ENCODE data around the gene IL17C. TPM values are rescaled to one million over a fixed set of nuclear protein-coding genes. Genes with fewer than 3 reads are reported as not detected.

IL17C gene
- total RNA-seq, 1 donor from 2014 or later: 0.25 TPM

DNA sequence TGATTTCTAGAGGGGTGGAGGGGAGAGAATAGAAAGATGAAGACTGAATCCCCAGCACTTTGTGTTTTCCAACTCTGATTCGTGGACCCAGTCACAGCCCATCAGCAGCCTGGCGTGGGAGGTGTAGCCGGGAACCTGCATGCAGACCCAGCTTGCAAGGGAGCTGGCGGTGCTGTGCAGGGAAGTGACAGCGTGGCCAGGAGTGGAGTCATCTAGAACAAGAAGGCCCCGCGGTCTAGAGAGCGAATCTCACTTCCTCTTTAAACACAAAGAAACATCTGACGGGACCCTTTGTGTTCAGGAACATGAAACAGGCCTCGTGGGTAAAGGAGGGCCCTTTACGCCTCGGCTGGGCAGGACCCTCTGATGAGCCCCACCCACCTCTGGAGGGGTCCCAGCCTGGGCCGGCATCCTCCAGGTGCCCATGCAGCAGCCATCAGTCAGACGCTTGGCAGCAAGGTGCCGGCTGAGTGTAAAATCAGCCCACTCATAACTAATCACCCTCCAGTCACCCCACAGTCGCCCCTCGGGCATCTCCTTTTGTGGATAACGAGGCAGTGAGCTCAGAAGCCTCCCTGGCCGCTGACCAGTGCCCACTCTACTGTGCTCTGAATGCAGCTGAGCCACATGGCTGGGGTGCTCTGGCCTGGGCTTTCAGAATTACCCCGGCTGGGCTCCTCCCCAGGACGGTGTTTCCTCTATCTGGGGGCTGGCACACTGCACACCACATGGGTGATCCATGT is 43.5 kb downstream of the IL17C start:
- intact Hi-C loops (cut with micrococcal nuclease): no loop called here

DNA sequence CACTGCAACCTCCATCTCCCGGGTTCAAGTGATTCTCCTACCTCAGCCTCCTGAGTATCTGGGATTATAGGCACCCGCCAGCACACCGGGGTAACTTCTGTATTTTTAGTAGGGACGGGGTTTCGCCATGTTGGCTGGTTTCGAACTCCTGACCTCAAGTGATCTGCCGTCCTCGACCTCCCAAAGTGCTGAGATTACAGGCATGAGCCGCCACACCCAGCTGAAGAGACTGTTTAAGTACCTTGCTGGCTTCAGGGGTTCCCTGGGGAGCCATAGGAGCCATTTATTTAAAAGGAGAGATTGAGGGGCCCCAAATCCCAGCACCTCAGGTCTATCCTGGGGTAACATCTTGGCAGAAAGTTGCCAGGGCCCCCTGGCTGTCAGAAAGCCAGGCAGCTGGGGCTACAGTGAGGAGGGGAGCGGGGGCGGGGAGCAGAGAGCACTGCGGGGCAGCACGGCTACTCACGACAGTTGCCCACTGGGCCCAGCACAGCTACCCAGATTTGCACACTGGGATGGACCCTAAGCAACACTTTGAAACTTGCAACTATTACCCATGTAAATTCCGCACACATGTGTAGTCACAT is 46.3 kb downstream of the IL17C start:
- intact Hi-C loops (cut with micrococcal nuclease): no loop called here

DNA sequence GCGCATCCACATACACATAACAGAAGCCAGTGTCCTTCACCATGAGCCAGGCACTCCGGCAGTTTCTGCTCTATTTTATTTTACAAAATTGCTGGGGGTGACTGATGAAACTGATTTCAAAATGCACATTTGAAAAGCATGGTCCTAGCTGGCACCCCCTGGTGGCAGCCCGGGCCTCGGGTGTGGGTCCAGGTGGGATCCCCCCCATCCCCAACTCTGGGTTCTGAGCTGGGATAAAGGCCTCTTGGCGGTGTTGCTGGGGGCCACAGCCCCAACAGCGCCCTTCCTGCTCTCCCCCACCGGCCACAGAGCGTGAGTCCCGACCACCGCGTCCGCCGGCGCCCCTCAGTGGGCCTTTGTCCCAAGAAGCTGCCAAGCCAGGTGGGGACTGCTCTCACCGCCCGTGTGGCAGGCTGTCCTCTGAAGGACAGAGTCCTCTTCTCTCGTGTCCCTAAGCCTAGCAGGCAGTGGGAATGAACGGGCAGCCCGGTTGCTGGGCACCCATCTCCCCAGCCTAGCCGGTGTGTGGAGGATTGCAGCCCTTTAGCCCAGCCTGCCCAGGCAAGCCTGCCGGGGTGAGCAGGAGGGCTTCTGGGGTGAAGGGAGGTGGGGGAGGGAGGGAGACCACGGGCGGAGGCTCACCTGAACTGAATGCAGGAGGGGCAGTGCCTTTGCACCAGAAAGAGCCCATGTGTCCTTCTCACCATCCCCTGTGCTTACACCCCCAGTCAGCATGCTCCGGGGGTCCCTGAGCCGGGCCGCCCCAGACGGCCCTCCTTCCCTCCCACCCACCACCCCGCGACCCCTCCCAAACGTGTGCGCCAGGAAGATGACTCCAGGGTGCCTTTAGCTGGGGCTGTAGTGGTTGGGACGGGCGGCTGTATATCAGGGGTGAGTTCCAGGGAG is 47.0 kb downstream of the IL17C start:
- intact Hi-C loops (cut with micrococcal nuclease): loop anchor here (1.0 to 2.0 kb wide), 3 partner anchors 15 to 34 kb away; partner anchors contain the start of genes CYBA and MVD

- intact Hi-C loops (cut with micrococcal nuclease): loop anchor here (1.0 to 2.0 kb wide), 3 partner anchors 15 to 35 kb away; partner anchors contain the start of genes CYBA and MVD
Measured at GRCh38 chr16:88686062-88686438, 47.7 kb downstream of the IL17C start.

GRCh38 chr16:88686439-88687253 is 48.3 kb downstream of the IL17C start, which contains the start of gene SNAI3:
TSS of gene SNAI3 (minus strand) at chr16:88686507. CDS start at chr16:88686406, 101 bp downstream.
- intact Hi-C loops (cut with micrococcal nuclease): loop anchor here (1.0 to 2.0 kb wide), 3 partner anchors 14 to 35 kb away; partner anchors contain the start of genes CYBA and MVD

DNA sequence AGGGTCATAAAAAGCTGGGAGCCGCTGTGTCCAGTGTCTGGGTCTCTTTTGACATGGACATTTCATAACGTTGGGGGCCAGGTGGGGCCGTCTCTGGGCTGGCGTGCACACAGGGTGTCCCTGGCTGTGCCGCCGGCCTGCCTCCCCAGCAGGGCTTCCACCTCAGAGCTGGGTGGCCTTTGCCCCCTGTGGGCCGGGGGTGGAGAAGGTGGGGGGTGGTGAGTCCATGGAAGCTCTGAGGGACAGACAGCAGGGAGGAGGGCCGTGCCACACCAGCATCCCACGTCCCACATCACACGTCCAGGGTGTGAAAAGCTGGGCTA is 48.8 kb downstream of the IL17C start:
- intact Hi-C loops (cut with micrococcal nuclease): loop anchor here (2.0 kb wide), 1 partner anchor 14 kb away; no protein-coding TSS in a partner anchor

GRCh38 chr16:88687676-88688012 is 49.3 kb downstream of the IL17C start:
- intact Hi-C loops (cut with micrococcal nuclease): loop anchor here (2.0 kb wide), 1 partner anchor 13 kb away; no protein-coding TSS in a partner anchor

DNA sequence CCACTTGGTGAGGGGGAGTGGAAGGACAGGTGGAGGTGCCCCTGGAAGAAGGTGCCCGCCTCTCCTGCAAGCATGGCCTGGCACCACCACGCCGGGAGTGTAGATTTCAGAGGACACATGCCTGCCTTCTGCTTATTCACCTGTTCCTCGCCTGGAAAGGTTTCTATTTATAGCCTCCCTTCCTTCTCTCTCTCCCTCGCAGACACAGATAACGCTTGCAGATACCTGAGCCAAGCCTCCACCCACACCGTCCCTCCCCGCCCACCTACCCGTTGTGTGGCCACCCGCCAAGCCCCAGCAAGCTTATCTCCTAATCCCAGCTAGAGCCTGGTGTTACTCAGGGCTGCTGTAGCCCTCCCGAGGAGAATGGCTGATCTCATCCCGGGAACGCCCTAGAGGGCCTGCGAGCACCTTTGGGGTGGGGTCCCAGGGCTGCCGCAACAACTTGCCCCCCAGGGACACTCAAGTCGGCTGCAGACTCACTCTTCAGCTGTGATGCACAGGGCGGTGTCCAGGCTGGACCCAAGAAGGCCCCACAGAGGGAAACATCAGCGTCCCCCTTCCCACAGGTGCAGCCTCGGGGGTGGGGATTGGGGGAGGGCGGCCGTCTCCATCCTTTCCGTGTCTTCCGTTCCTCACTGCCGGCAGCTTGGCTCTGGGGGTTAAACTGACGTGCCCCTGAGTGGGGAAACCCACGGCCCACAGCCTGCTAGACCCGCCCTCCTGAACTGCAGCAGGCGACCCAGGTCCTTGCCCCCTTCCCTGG is 49.8 kb downstream of the IL17C start:
- intact Hi-C loops (cut with micrococcal nuclease): no loop called here

Other genes starting within 250 kb of the IL17C start
- 10.8 and 11.5 TPM in 2 replicates for gene ZFPM1, start 185.3 kb upstream of the IL17C start, total RNA-seq
- 96.7 and 103 TPM in 2 replicates for gene ZC3H18, start 68.2 kb upstream of the IL17C start, total RNA-seq
- gene CYBA, start 12.5 kb downstream of the IL17C start, total RNA-seq: 436 and 456 TPM in 2 replicates
- 65.6 and 68.6 TPM in 2 replicates for gene MVD, start 24.5 kb downstream of the IL17C start, total RNA-seq
- 7.2 and 8.1 TPM in 2 replicates for gene SNAI3, start 47.9 kb downstream of the IL17C start, total RNA-seq
- 120 and 126 TPM in 2 replicates for gene RNF166, start 67.8 kb downstream of the IL17C start, total RNA-seq
- gene CTU2, start 67.9 kb downstream of the IL17C start, total RNA-seq: 28.1 and 30.5 TPM in 2 replicates
- 289 and 306 TPM in 2 replicates for gene PIEZO1, start 146.6 kb downstream of the IL17C start, total RNA-seq
- 92.7 and 95.3 TPM in 2 replicates for gene CDT1, start 165.2 kb downstream of the IL17C start, total RNA-seq
- gene APRT, start 173.4 kb downstream of the IL17C start, total RNA-seq: 183 and 196 TPM in 2 replicates
- 38.9 and 41.0 TPM in 2 replicates for gene GALNS, start 218.4 kb downstream of the IL17C start, total RNA-seq
- gene TRAPPC2L, start 218.6 kb downstream of the IL17C start, total RNA-seq: 59.8 and 60.1 TPM in 2 replicates
- not detected in 2 replicates for gene PABPN1L, start 228.1 kb downstream of the IL17C start, total RNA-seq